Measurements from ENCODE around the gene CRLF1. TPM values are rescaled to one million over a fixed set of nuclear protein-coding genes. Genes with fewer than 3 reads are reported as not detected.

The CRLF1 gene
- polyA plus RNA-seq, 1 experiment: 2.6 TPM

DNA sequence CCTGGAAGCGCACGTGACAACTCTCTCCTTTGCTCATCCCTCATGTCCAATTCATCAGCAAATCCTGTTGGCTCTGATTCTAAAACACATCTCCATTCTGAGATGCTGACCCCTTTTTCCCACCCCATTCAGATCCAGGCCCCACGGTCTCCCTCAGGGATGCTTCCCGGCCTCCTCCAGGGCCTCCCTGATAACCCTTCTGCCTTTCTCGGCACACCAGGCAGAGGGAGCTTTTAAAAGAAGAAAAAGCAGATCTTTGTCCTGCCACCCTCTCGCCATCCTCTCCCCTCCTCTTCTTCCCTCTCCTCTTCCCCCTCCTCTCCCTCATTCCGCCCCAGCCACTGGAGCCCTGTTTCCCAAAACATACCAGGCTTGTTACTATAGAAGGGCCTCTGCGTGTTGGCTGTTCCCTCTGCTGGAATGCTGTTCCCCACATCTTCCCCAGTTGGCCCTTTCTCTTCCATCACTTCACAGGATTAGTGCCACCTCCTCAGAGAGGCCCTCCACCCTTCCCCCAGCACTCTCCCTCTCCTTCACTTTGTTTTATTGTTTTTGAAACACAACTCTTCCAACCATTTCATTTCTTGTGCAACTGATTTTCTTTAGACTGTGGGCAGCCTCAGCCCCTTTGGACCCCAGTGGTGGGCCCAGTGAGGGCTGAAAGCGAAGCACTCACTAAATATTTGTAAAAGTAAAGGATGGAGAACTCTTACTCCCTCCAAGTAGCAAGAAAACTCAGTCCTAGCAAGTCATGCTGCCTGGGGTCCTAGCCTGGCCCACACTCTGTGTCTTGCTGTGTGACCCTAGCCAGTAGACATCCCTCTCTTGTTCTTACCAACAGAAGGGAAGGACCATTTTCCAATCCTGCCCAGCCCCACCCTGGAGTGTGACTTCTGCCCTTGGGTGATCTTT is 2.5 kb upstream of the CRLF1 start:
- no peak for DNase-seq (ENCODE audit: low read depth, low spot score)
- TF ChIP-seq CTCF (IDR thresholded peaks at IDR 0.05; ENCODE audit: low read depth, low read length): no peak
- POLR2A ChIA-PET: no interaction called here
- peaks cover 86% of the 10 kb centered on the region for H3K27me3 ChIP-seq (ENCODE audit: control insufficient read depth, insufficient read depth, low read length)
- H3K9me3 ChIP-seq (ENCODE audit: control insufficient read depth, insufficient read depth, low read length): no peaks in the 10 kb centered on the region; the same call in 1 of the 2 replicates
- H3K4me3 ChIP-seq (ENCODE audit: low read depth, low read length): no peak overlapping the region
- CTCF ChIA-PET: interaction anchor here (0.6 kb wide), 1 partner anchor 68 kb away, joined by 3 read pairs; no protein-coding TSS in a partner anchor
- H3K27ac ChIP-seq (ENCODE audit: low read depth, low read length): no peak overlapping the region

DNA sequence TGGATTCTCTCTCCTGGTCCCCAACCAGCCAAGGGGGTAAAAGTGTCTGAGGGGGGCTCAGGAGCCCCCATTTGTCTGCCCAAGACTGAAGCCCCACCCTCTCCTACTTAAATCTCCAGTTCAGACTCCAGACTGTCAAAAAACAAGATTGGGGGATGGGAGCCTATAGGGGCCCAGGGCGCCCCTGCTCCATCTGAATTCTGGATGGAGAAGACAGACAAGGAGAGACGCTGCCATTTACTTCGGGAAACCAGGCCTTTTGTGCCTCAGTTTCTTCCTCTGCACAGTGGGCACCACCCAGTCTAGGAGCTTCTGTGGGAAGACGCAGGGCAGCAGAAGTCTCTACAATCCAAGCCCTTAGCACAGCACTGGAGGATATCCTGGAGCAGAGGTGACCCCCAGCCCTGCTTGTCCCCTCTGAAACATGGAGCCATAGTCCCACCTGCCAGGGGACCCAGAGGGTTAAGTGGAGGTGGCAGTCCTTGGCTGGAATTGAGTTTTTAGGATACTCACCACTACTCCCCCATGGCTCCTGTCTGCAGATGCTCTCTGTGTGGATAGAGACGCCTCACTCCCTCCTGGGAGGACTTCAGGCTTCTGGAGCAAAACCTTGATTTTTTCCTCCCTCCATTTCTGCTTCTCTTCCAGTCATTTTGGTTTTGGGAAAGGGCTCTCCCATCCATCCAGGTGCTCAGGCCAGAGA is 1.7 kb upstream of the CRLF1 start:
- no peak for TF ChIP-seq CTCF (IDR thresholded peaks at IDR 0.05; ENCODE audit: low read depth, low read length)
- no peak for DNase-seq (ENCODE audit: low read depth, low spot score)
- no peak overlapping the region for H3K27ac ChIP-seq (ENCODE audit: low read depth, low read length)
- H3K9me3 ChIP-seq (ENCODE audit: control insufficient read depth, insufficient read depth, low read length): no peaks in the 10 kb centered on the region; the same call in 1 of the 2 replicates
- POLR2A ChIA-PET: no interaction called here
- peaks cover 81% of the 10 kb centered on the region for H3K27me3 ChIP-seq (ENCODE audit: control insufficient read depth, insufficient read depth, low read length)
- CTCF ChIA-PET: no interaction called here
- no peak overlapping the region for H3K4me3 ChIP-seq (ENCODE audit: low read depth, low read length)

DNA sequence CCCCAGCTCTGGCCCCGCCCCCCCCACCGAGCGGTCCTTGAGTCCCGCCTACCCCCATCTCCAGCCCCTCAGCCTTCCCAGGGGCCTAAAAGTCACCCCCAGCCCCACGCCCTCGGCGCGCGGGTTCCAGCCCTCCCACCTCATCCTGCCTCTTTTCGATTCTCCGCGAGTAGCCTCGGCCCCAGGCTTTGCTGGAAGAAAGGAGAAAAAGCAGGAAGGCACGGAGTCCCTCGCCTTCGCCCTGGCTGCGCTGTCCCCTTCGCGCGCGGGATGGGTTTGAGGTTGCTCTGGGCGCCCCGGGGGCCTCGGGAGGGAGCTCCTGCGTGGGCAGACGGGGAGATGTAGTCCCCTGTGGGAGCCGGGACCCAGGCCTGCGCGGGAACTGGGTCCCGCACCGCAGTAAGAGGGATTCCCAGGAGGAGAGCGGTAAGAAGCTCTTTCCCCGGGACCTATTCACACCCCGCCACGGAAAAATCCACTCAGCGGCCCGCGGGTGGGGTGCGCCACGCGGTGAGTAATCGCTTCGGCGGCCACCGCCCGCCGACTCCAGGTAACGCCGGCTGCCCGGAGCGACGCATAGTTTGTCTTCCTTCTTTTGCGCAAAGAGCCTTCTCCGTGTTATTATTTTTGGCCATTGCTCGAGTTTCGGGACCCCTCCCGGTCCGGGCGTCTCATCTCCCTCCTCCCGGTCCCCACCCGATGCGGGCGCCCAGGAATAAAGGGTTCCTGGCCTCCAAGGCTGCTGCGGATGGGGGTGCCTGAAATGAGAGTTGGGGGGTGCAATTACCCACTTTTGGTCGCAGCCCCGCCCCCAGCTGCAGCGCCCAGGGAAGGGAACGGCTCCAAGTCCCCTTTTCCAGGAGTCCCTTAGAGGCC is 865 bp upstream of the CRLF1 start:
- no peak for DNase-seq (ENCODE audit: low read depth, low spot score)
- no peak overlapping the region for H3K4me3 ChIP-seq (ENCODE audit: low read depth, low read length)
- ChIA-PET POLR2A (no interaction called here), CTCF (no interaction called here)
- TF ChIP-seq CTCF (IDR thresholded peaks at IDR 0.05; ENCODE audit: low read depth, low read length): no peak
- H3K27me3 ChIP-seq (ENCODE audit: control insufficient read depth, insufficient read depth, low read length): peaks cover 77% of the 10 kb centered on the region
- no peaks in the 10 kb centered on the region; the same call in 1 of the 2 replicates for H3K9me3 ChIP-seq (ENCODE audit: control insufficient read depth, insufficient read depth, low read length)
- H3K27ac ChIP-seq (ENCODE audit: low read depth, low read length): no peak overlapping the region

- Histone ChIP-seq H3K4me3 (ENCODE audit: low read depth, low read length) (no peak overlapping the region), H3K27ac (ENCODE audit: low read depth, low read length) (no peak overlapping the region), H3K9me3 (ENCODE audit: control insufficient read depth, insufficient read depth, low read length) (no peaks in the 10 kb centered on the region; the same call in 1 of the 2 replicates), H3K27me3 (ENCODE audit: control insufficient read depth, insufficient read depth, low read length) (peaks cover 65% of the 10 kb centered on the region)
- CTCF ChIA-PET: interaction anchor here (1.2 kb wide), 1 partner anchor 12 kb away, joined by 4 read pairs; no protein-coding TSS in a partner anchor
- POLR2A ChIA-PET: interaction anchor here (0.6 kb wide), 1 partner anchor 253 kb away, joined by 5 read pairs; no protein-coding TSS in a partner anchor
- TF ChIP-seq CTCF (IDR thresholded peaks at IDR 0.05; ENCODE audit: low read depth, low read length): no peak
- DNase-seq (ENCODE audit: low read depth, low spot score): no peak
Observed at GRCh38 chr19:18605546-18606280, 886 bp downstream of the CRLF1 start.
